Keratinocyte (primary cell): ENCODE results near the gene MRPS16.

ENCODE experiments used
- EZH2 ChIP-seq: IDR thresholded peaks from one replicate; pipeline ENCODE4 v1.6.1; 2012; ENCODE audit warnings: inconsistent platforms, mild to moderate bottlenecking, low read length, moderate library complexity
- TF ChIP-seq, protein P1 (sequence below), 3 experiments: IDR thresholded peaks in 1 of 3; conservative IDR thresholded peaks in 1 of 3; optimal IDR thresholded peaks in 1 of 3; 2 replicates in 2 of 3; 3 replicates in 1 of 3; pipeline versions ENCODE3 to v1.5.1; 2011; ENCODE audit warnings: low read length in 3 of 3, mild to moderate bottlenecking in 3 of 3, moderate library complexity in 2 of 3, control low read depth in 1 of 3, inconsistent platforms in 1 of 3; ENCODE audit not compliant: insufficient read depth in 2 of 3; ENCODE audit errors: extremely low read depth in 1 of 3

DNA sequence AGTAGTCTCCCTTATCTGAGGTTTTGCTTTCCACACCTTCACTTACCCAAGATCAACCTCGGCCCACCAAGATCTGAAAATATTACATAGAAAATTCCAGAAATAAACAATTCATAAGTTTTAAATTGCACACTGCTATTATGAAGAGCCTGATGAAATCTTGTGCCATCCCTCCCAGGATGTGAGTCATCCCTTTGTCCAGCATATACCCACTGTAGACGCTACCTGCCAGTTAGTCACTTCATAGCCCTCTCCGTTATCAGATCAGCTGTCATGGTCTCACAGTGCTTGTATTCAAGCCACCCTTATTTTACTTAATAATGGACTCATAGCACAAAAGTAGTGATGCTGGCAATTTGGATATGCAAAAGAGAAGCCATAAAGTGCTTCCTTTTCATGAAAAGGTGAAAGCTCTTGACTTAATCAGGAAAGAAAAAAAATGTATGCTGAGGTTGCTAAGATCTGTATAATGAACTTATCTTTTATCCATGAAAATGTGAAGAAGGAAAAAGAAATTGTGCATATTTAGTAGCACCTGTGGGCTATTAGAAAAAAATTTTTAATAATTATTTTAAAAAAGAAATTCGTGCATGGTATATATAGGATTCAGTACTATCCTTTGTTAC is 9.8 kb upstream of the MRPS16 start:
- TF ChIP-seq, protein P1, sequence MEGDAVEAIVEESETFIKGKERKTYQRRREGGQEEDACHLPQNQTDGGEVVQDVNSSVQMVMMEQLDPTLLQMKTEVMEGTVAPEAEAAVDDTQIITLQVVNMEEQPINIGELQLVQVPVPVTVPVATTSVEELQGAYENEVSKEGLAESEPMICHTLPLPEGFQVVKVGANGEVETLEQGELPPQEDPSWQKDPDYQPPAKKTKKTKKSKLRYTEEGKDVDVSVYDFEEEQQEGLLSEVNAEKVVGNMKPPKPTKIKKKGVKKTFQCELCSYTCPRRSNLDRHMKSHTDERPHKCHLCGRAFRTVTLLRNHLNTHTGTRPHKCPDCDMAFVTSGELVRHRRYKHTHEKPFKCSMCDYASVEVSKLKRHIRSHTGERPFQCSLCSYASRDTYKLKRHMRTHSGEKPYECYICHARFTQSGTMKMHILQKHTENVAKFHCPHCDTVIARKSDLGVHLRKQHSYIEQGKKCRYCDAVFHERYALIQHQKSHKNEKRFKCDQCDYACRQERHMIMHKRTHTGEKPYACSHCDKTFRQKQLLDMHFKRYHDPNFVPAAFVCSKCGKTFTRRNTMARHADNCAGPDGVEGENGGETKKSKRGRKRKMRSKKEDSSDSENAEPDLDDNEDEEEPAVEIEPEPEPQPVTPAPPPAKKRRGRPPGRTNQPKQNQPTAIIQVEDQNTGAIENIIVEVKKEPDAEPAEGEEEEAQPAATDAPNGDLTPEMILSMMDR (optimal IDR thresholded peaks at IDR 0.05 in 1 of 3, IDR thresholded peaks at IDR 0.05 in 1 of 3, conservative IDR thresholded peaks at IDR 0.05 in 1 of 3; ENCODE audit: extremely low read depth in 1 of 3, insufficient read depth in 2 of 3, low read length in 3 of 3), result no peak
- TF ChIP-seq EZH2, result no peak
